NCI-H748 (cell line): ENCODE measurements around the gene HLA-DMB.

Source experiments
- DNase-seq: peaks from one replicate; lab custom pipeline; 2025; ENCODE audit not compliant: unreplicated experiment; lab: John Stamatoyannopoulos, UW

Gene HLA-DMB

DNA sequence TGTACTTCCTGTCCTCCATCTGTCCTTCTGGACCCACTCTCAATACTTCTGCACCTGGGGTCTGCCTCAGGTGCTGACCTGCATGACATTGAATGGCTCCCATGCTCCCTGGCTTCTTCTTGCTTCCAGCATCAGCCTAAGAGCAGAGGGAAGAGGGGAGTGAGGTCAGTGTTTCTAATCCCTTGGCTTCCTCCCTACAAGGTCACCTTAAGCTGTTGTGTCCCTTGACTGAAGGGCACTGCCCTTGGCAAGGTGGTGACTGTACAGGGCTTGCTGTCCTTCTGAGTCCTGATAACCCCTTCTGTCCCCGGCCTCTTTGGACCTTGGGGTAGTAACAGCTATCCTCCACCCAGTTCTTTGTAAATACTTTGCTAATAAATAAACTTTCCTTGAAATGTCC, 9.6 kb downstream of the HLA-DMB start:
- no peak for DNase-seq

- no peak for DNase-seq
Measured at GRCh38 chr6:32922083-32922482, 18.7 kb downstream of the HLA-DMB start.

DNA sequence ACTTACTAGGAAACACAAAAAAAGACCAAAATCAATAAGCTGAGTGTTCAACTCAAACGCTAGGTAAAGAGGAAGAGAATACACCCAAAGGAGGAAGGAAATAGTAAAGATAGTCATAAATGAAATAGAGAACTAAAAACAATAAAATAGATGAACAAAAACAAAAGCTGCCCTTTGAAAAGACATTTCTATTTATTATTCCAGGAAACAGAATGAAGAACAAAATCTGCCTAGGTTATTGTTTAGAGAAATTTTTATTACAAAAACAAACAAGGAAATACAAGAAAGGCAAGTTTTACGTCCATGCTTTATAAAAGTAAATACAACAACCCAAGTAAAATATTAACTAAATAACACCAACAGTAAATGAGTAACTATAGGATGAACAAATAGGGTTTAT, 20.1 kb downstream of the HLA-DMB start:
- DNase-seq: no peak

GRCh38 chr6:32912951-32913350, 27.9 kb downstream of the HLA-DMB start:
- DNase-seq: no peak

GRCh38 chr6:32908897-32909296, 31.9 kb downstream of the HLA-DMB start:
- DNase-seq: no peak

- DNase-seq: no peak
Measured at GRCh38 chr6:32906539-32906938, 34.3 kb downstream of the HLA-DMB start.

DNA sequence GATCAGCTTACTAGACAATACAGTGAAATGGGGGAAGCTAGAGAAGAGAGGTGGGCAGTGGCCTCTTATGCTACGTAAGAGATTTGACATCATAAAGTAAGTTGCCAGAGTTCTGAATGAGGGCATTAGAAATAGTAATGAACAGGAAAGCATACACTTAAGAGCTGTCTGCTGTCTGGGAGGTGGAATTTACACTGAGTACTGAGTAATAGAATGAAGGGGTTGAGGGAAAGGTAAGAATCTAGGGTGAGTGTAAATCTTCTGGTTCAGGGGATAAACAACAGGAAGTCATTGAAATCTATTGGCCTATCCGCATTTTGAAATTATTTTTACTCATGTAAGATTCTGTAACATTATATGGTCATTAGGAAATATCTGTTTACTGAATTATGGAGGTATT, 35.8 kb downstream of the HLA-DMB start:
- DNase-seq: no peak

DNA sequence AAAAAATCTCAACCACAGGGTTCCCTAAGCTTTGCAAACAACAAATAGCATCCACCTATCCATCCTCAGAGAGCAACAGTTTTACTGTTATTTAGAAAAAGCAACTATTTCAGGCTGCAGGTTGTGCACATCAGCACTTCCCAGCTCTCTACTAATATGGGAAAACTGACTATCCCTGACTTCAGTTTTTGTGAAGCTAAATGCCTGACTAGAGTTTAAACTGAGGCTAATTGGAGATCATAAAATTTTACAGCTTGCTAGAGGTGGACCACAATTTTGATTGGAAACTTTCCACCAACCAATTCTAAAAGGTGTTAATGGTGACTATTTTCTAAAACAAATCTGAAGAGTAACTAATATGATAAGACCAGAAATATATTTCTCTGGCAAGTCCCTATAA, 36.9 kb downstream of the HLA-DMB start:
- DNase-seq: no peak

DNA sequence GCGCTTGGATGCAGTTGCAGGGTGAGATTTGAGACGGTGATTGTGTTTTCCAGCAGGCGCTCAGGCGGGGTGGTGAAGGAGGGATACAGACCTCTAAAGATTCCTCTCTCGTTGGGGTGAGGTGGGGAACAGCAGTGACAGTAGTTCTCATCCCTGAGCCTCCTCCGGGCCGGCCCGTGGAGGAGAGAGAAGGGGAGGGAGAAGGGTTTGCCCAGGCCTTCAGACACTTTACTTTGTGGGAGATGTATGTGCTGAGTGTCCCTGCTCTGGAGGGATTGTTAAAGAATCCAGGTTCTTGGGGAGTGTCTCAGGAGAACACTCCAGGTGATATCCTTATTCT, 45.9 kb downstream of the HLA-DMB start:
- no peak for DNase-seq

- peak; percentile 97 for DNase-seq
Measured at GRCh38 chr6:32894085-32895005, 46.5 kb downstream of the HLA-DMB start.

- DNase-seq: no peak
Measured at GRCh38 chr6:32890831-32891230, 50.0 kb downstream of the HLA-DMB start.

GRCh38 chr6:32889533-32889932, 51.3 kb downstream of the HLA-DMB start:
- DNase-seq: no peak

- DNase-seq: no peak
Measured at GRCh38 chr6:32888576-32888975, 52.3 kb downstream of the HLA-DMB start.

DNA sequence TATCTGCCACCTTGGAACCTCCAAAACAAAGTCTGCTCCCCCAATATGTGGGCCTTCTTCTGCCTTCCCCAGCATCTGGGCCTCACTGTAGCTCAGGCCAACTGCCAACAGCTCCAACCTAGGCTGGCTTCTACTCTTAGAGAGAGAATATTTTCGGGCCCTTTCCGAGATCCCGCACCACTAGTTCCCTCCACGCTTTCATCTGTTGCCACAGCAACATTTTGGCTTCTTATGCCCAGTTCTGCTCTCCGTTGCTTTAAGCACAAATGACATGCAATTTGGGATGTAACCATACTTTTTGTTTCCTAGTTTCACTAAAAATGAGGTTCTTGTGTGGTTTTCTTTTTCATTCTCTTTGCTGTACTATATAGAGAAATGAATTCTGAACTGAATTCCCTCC, 53.2 kb downstream of the HLA-DMB start:
- no peak for DNase-seq

DNA sequence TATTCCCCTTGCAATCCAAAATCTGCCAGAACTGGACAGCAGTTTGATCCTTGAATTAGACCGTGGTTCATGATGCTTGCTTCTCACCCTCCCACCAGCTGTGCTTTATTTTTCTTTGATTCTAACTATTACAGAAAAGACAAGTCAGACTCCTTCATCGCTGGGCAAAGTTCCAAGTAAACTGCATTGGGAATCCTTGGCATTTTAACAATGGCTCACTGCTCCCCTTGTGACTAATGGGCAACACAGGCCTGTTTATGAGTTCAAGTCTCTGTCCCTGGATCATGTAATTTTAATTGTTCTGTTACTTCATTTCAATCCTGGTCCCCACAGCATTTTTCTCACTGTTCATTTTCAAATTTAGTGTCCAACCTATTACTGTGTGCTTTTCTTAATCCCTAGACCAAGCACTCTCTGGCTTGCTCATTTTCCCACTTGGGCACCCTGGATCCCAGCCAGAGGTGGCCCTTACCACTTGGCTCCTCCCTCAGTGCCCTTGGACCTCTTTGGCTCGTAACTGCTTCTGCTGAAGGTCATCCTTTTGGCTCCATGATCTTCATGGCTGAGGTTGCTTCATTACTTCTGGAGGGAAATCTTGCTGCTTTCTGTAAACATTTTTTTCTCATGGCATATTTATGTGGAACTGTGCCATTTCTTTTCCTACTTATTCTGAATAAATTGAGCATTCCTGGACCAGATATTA, 54.0 kb downstream of the HLA-DMB start:
- no peak for DNase-seq

DNA sequence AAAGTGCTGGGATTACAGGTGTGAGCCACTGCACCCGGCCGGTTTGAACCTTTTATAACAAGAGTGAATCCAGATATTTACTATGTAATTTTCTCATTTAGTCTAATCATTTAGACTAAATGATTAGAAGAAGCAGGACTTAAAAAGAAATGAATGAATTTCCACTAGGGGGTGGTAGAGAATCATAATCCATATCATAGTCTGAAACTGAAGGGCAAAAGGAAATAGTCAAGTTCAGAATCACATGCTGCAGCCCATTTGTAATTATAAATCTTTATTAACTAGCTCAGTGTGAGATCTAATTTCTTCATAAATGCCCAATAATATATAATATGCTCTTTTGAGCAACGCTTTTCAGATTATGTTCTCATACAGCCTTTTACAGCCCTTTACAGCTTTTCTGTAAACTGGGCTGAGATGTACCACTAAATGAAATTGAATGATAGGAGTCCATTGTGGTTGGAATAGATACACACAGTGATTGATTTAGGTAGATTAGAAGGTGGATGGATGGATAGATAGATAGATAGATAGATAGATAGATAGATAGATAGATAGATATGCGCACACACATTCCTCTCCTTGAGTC, 55.0 kb downstream of the HLA-DMB start:
- DNase-seq: peak; percentile 77
